NCI-H226 (cell line): ENCODE results near the gene ACSS1.

Experiments
- DNase-seq: peaks from one replicate; pipeline ENCODE4 v3.0.0-alpha.2; 2015

Gene ACSS1

GRCh38 chr20:25046181-25046641, 11.7 kb downstream of the ACSS1 start:
- no peak for DNase-seq

DNA sequence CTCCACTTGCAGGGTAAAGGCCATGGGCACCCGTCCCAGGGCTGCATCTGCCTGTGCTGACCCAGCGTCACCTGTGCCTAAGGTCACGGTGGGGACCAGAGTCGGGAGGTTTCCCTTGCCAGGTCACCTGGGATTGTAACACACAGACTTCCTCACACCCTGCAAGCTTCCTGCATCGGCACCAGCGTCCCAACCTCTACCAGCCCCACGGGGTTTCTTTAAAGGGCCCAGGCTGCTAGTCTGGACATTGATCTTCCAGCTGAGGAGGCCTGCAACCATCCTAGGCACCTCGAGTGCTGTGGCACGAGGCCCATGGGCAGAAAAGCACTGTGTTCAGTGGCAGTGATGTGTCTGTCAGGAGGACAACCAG, 12.6 kb downstream of the ACSS1 start:
- no peak for DNase-seq

- no peak for DNase-seq
Observed at GRCh38 chr20:25044660-25045342, 13.1 kb downstream of the ACSS1 start.

DNA sequence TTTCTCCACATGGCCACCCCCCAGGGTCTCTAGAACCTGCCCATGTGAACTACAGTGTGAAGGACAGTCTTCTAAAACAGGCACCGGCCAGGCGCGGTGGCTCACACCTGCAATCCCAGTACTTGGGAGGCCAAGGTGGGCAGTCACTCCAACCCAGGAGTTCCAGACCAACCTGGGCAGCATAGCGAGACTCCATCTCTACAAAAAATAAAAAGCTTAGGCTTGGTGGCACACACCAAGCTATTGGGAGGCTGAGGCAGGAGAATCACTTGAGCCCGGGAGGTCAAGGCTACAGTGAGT, 13.7 kb downstream of the ACSS1 start:
- no peak for DNase-seq

GRCh38 chr20:25043499-25044260, 14.3 kb downstream of the ACSS1 start:
- DNase-seq, result no peak

DNA sequence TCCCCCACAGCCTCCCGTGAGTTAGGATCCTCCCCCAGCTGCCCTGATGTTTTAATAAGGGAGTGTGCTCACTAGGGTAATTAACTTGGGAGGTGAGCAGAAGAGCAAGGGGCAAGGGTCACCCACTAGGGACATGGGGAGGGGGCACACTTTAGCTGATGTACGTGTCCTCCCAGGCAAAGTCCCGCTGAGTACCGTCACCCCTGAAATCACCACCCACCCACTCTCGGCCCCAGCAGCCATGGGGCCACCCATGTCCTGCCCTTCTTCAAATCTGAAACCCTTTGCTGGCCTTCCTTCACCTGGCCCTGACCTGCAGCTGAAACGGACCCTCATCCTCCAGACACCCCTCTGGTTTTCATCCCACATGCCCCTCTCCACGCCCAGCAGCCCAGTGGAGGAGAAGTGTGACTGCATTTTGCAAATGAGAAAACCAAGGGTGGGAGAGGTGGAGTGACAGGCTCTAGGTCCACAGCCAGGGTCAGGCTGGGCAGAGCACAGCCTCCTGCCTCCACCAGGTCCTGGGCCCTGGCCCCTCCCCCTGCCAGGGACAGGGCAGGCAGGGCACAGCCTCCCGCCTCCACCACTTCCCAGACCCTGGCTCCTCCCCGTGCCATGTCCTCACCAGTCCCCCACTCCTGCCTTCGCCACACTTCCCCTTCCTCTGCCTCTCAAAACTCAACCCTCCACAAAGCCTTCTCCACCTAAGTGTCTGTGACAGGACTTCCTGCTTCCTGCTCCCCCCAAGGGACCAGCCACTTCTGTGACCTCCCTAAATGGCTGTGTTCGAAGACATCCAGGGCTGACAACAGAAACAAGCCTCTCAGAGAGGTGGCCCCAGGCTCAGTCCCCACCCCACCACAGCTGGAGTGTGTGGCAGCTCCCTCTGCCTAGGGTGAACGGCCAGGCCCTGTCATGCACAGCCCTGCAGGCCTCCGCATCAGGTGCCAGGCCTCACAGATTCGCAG, 15.1 kb downstream of the ACSS1 start:
- DNase-seq, result no peak

DNA sequence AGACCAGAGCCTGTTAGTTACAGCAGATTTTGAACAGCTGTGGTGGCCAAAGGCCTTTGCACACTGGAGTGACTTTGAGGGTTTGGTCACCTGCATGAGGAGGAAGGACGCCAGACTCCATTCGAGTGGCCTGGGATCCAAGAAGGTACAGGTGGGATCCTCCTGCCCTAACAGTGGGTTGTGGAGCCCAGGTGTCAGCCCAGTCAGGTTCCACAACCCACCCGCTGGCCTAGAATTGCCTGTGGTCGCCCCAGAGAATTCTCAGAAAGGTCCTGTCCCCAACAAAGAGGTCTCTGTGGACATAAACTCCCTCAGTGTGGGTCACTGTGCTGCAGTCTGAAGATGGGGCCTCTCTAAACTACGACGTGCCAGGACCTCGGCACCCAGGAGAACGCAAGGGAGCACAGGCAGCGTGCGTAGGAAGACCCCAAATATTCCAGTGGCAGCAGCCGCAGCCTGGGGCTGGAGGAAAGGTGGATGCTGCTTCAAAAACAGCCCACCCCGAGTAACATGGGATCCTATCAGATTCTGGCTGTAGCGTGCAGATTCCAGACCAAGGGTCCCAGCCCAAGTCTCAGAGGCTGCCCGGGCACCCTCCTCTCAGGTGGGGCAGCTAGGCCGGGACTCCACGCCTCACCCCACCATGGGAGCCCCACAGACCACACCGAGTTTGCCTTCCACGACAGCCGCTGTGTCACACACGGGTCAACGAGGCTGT, 16.0 kb downstream of the ACSS1 start:
- no peak for DNase-seq

DNA sequence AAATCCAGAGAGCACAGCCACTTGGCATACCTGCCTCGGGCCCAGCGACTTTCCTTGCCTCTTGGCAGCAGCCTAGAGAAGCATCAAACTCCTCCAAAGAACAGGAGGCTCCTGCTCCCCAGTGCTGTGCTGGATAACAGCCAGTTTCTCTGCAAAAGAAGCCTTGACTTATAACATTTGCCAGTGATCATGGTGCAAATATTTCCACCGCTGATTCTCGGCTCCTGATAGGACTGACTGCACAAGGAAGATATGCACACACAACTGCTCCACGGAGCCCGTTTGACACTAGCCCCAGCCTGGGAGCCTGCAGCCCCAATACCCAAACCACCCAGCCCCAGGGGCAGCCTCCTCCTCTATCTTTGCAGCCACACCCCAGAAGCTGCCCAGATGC, 17.5 kb downstream of the ACSS1 start:
- DNase-seq, result peak; percentile 70

- DNase-seq, result peak; percentile 41
Observed at GRCh38 chr20:25039697-25040437, 18.1 kb downstream of the ACSS1 start.

DNA sequence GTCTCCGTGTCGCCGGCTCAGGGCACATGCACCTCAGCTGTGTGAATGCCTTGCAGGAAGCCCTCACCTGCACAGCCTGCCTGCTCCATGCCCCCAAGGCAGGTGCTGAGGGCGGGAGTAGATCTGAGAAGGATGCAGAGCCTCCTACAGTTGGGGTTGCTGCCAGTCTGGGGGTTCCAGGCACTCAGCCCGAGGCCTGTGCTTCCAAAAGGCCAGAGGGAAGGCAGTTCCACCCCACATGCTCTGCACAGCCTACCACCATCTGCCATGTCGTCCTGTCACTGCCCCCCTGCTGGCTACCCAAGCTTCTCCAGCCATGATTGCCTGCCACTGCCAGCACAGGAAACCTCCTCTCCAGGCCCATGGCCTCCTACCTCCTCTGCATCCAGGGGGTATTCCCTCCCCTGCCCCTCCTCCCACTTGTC, 19.3 kb downstream of the ACSS1 start:
- DNase-seq, result no peak

GRCh38 chr20:25038103-25038410, 19.9 kb downstream of the ACSS1 start:
- DNase-seq, result no peak

GRCh38 chr20:25037288-25038102, 20.4 kb downstream of the ACSS1 start:
- DNase-seq, result no peak

- no peak for DNase-seq
Observed at GRCh38 chr20:25036331-25036936, 21.5 kb downstream of the ACSS1 start.

DNA sequence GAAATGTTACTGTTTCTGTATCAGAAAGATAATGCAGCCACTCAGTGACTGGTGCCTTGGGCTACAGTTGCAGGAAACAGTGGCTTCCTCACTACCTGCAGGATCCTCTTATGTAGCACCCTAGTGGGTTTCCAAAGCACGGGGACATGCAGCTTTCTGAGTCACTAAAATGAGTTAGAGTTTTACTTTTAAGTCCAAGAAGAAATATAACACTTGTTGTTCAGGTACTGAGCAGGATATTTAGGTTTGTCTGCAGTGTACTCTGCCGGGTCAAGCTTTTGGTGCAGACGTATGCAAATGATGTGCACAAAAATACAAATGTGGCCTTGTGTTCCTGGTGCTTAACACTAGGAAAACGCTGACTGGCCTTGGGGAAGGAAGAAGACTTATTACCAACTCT, 22.0 kb downstream of the ACSS1 start:
- no peak for DNase-seq

DNA sequence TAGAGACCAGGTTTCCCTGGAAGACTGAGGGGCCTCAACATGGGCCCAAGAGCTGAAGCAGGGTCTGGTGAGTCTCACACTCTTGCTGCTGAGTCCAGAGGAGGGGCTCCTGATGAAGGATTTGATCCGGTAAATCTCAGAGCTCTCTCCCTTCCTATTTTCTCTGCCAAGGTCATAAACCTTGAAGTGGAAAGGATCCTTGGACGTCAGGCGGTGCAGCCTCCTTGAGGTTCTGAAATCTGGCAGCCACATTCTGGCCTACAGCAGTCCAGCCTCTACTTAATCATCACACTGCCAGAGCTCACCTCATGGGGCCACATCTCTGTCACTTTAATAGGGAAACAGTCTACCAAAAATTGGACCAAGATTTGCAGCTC, 24.0 kb downstream of the ACSS1 start:
- DNase-seq, result no peak

GRCh38 chr20:25033265-25033923, 24.5 kb downstream of the ACSS1 start:
- no peak for DNase-seq

DNA sequence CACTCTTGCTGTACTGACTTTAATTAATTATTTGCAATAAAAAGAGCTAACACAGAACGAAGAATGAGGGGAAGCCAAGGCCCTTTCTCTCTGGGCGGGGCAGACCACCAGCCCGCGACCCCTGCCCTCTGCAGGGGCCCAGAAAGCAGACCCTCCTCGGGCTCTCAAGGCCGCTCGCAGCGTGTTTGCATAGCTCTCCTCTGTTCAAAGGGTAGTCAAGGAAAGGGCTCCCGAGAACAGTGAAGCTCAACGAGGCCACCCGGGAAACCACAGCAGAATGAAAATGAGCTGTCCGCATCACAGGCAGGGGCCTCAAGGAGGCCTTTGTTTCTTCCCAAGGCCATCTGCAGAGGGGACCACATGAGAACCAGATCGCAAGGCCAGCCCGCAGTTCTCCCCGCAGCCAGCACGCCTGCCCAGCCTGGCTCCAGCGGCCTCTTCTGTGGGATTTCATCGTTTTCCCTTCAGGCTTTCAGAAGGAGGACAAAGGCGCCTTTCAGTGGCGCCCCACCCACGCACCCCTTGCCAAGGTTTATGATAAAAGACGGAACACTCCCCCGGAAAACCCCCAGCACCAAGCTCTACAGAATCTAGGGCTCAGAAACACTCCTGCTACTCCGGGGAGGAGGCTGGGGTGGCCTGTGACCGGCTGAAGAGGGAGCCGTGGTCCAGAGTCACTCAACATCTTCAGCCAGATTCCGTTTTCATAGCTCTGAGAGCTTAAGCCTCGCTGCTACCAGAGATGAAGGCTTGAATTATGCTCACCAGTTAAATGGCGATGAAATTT, 25.3 kb downstream of the ACSS1 start:
- no peak for DNase-seq

GRCh38 chr20:25032065-25032477, 25.9 kb downstream of the ACSS1 start:
- no peak for DNase-seq

DNA sequence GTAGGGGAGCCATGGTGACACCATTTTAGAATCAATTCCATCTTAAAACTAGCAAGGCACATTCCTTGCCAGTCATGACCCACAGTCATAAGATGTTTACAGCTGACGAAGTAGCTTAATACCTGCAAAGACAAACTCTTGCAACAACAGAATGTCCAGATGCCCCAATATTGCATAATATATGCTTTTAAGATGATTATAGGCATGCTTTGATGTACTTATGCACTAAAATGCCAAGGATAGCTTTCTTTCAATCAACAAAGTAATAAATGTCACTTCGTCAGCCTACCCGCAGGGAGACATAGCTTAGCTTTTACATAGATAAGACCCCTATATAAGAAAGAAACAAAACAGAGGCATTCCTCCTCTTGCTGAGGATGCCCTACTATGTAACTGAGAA, 26.7 kb downstream of the ACSS1 start:
- no peak for DNase-seq
